Measurements from ENCODE around the gene CTXND1. TPM values are rescaled to one million over a fixed set of nuclear protein-coding genes. Genes with fewer than 3 reads are reported as not detected.

CTXND1 gene
- total and polyA plus RNA-seq, 2 of the 4 experiments (the other 2 are of a cell fraction): not detected

DNA sequence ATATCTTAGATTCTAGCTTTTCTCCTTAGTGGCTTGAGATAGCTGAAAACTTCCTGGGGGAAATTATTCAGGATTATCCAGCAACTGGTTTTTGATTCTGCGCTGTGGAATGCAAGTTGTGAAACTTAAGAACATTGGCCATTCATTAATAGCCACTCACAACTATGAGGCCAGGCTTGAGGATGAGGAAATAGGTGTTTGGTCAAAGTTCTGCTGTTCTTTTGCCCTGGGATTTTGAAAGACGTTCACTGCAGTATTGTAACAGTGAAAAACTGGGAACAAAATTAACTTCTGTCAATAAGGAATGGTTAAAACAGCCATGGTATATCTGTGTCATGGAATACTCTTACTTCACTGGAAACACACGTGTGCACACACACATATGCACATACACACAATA, 44.1 kb downstream of the CTXND1 start:
- peaks cover 33% of the 10 kb centered on the region for H3K27me3 ChIP-seq (ENCODE audit: control insufficient read depth, insufficient read depth, low read length)
- ATAC-seq (ENCODE audit: low read depth): no peak
- H3K18ac ChIP-seq (ENCODE audit: low read depth, low read length): no peak overlapping the region
- POLR2A ChIA-PET (ENCODE audit: unreplicated experiment): no interaction called here
- dilution Hi-C loops (cut with HindIII; ENCODE audit: low sequenced_read_pairs, unreplicated experiment): no loop called here
- peaks cover 1% of the 10 kb centered on the region; the same call in 1 of the 2 replicates for H3K9me1 ChIP-seq (ENCODE audit: insufficient read depth, low read length)
- no peak overlapping the region for H4K91ac ChIP-seq (ENCODE audit: insufficient read depth, low read depth, low read length)
- H3K9ac ChIP-seq (ENCODE audit: low read depth, low read length): no peak overlapping the region
- no peaks in the 10 kb centered on the region for H3K36me3 ChIP-seq (ENCODE audit: control insufficient read depth, insufficient read depth, low read length)
- intact Hi-C loops (cut with micrococcal nuclease): no loop called here
- H2BK15ac ChIP-seq (ENCODE audit: low read depth, low read length): no peak overlapping the region
- BruUV-seq (replicated peaks): no TSS peak
- no peak overlapping the region for H3K4ac ChIP-seq (ENCODE audit: low read depth, low read length)
- CTCF ChIA-PET: no interaction called here
- DNase-seq: no peak
- H2AFZ ChIP-seq (replicated peaks; ENCODE audit: low read length, poor library complexity): no peak overlapping the region
- H2BK20ac ChIP-seq (ENCODE audit: low read depth, low read length): no peak overlapping the region
- H3K4me1 ChIP-seq (ENCODE audit: control insufficient read depth, insufficient read depth, low read length): no peaks in the 10 kb centered on the region
- no peak overlapping the region for H3K14ac ChIP-seq (replicated peaks; ENCODE audit: low read depth, low read length)
- H3K4me2 ChIP-seq (ENCODE audit: low read depth, low read length): no peak overlapping the region
- no peak overlapping the region for H2BK120ac ChIP-seq (ENCODE audit: low read depth, low read length)
- H3K9me3 ChIP-seq (ENCODE audit: control insufficient read depth, insufficient read depth, low read length): peaks cover 3% of the 10 kb centered on the region; the same call in 1 of the 2 replicates
- H2AK5ac ChIP-seq (ENCODE audit: low read depth, low read length): no peak overlapping the region
- in situ Hi-C loops (cut with MboI; ENCODE audit: low sequenced_read_pairs): no loop called here
- no peak overlapping the region for H3K23ac ChIP-seq (ENCODE audit: low read depth, low read length)
- no peak overlapping the region for H3K27ac ChIP-seq (ENCODE audit: insufficient read depth, low read length)
- no peak overlapping the region for H3K4me3 ChIP-seq (ENCODE audit: insufficient read depth, low read depth, low read length)
- no CpG with 5 or more reads among the region's 3 CpGs for WGBS, 2 experiments (ENCODE audit: extremely low coverage in 2 of 2, insufficient read length in 1 of 2)
- no peaks in the 10 kb centered on the region for H4K20me1 ChIP-seq (ENCODE audit: insufficient read depth, low read length)
- H4K8ac ChIP-seq (ENCODE audit: low read depth in 2 of 2, low read length in 2 of 2): no peak overlapping the region
- no peak overlapping the region for H2AK9ac ChIP-seq (replicated peaks; ENCODE audit: low read depth, low read length, poor library complexity)
- no peak overlapping the region for H3K56ac ChIP-seq (ENCODE audit: extremely low read depth, insufficient read depth, low read length)
- no peak overlapping the region for H4K5ac ChIP-seq (ENCODE audit: low read depth, low read length)
- no peak for TF ChIP-seq USF2 (IDR thresholded peaks at IDR 0.05; ENCODE audit: low read depth, low read length)
- no peak for TF ChIP-seq MAZ (IDR thresholded peaks at IDR 0.05; ENCODE audit: borderline replicate concordance, low read depth, low read length)
- TF ChIP-seq RAD21 (IDR thresholded peaks at IDR 0.05; ENCODE audit: low read length): no peak
- TF ChIP-seq RCOR1 (IDR thresholded peaks at IDR 0.05; ENCODE audit: insufficient replicate concordance, low read length): no peak
- no peak for TF ChIP-seq FOS (IDR thresholded peaks at IDR 0.05; ENCODE audit: low read depth, low read length)
- no peak for TF ChIP-seq NFE2L2 (IDR thresholded peaks at IDR 0.05; ENCODE audit: low read depth, low read length)
- TF ChIP-seq BHLHE40 (IDR thresholded peaks at IDR 0.05; ENCODE audit: low read depth, low read length): no peak
- TF ChIP-seq MAFK (IDR thresholded peaks at IDR 0.05; ENCODE audit: low read depth, low read length): no peak
- TF ChIP-seq, protein P1, sequence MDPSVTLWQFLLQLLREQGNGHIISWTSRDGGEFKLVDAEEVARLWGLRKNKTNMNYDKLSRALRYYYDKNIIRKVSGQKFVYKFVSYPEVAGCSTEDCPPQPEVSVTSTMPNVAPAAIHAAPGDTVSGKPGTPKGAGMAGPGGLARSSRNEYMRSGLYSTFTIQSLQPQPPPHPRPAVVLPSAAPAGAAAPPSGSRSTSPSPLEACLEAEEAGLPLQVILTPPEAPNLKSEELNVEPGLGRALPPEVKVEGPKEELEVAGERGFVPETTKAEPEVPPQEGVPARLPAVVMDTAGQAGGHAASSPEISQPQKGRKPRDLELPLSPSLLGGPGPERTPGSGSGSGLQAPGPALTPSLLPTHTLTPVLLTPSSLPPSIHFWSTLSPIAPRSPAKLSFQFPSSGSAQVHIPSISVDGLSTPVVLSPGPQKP (IDR thresholded peaks at IDR 0.05; ENCODE audit: borderline replicate concordance, low read depth, low read length): no peak
- no peak for TF ChIP-seq CHD1 (IDR thresholded peaks at IDR 0.05; ENCODE audit: low read depth, low read length)
- TF ChIP-seq RFX5 (IDR thresholded peaks at IDR 0.05; ENCODE audit: low read depth, low read length): no peak
- TF ChIP-seq POLR2A (IDR thresholded peaks at IDR 0.05; ENCODE audit: low read depth, low read length): no peak
- TF ChIP-seq CTCF (conservative IDR thresholded peaks at IDR 0.05; ENCODE audit: low read depth, low read length): no peak
- no peak for TF ChIP-seq MXI1 (IDR thresholded peaks at IDR 0.05; ENCODE audit: borderline replicate concordance, low read depth, low read length)
- TF ChIP-seq CEBPB (IDR thresholded peaks at IDR 0.05; ENCODE audit: low read depth, low read length): no peak
- TF ChIP-seq SMC3 (IDR thresholded peaks at IDR 0.05; ENCODE audit: low read depth, low read length): no peak
- H3K79me1 ChIP-seq (ENCODE audit: low read depth in 1 of 2, low read length in 2 of 2): no peaks in the 10 kb centered on the region
- no peak overlapping the region for H2BK5ac ChIP-seq (ENCODE audit: low read depth, low read length, poor library complexity, severe bottlenecking)

All from IMR-90 (cell line).